Fibroblast of pulmonary artery (primary cell): Measurements from ENCODE around the gene ANKRD44.
A peak's percentile ranks its signal among the peaks of the same experiment; 100 is the strongest.
"Not testable (repeated sequence)": the region's sequence is repeated elsewhere in the genome, so short reads cannot be mapped to it uniquely, and the experiment has no call there.

ENCODE experiments used
- DNase-seq: peaks from one replicate; pipeline ENCODE4 v3.0.0-alpha.2; 2010; ENCODE audit warnings: low read depth
- H3K4me3 ChIP-seq: replicated peaks from 2 replicates; pipeline ENCODE4 v1.5.1; 2011; ENCODE audit warnings: low read depth, mild to moderate bottlenecking, control low read depth, low read length, moderate library complexity
- CTCF ChIP-seq: IDR thresholded peaks from 2 replicates; pipeline ENCODE4 v1.5.1; 2011; ENCODE audit warnings: mild to moderate bottlenecking, control low read depth, low read length, inconsistent platforms; ENCODE audit errors: missing control alignments

Gene ANKRD44

GRCh38 chr2:197293252-197294007 lies 17.1 kb downstream of the ANKRD44 start:
- TF ChIP-seq CTCF, result no peak
- H3K4me3 ChIP-seq, result no peak overlapping the region
- DNase-seq, result peak; percentile 36

- H3K4me3 ChIP-seq, result no peak overlapping the region
- no peak for TF ChIP-seq CTCF
- no peak for DNase-seq
Observed at GRCh38 chr2:197292619-197293018, 18.0 kb downstream of the ANKRD44 start.

GRCh38 chr2:197287596-197287932 lies 23.0 kb downstream of the ANKRD44 start:
- not testable (repeated sequence) for DNase-seq, H3K4me3 ChIP-seq

GRCh38 chr2:197286805-197287595 lies 23.6 kb downstream of the ANKRD44 start:
- TF ChIP-seq CTCF, result no peak
- peak; percentile 92 for DNase-seq
- no peak overlapping the region for H3K4me3 ChIP-seq

- H3K4me3 ChIP-seq, result no peak overlapping the region
- TF ChIP-seq CTCF, result no peak
- no peak for DNase-seq
Observed at GRCh38 chr2:197285361-197285760, 25.2 kb downstream of the ANKRD44 start.

- no peak for DNase-seq
- no peak overlapping the region for H3K4me3 ChIP-seq
- TF ChIP-seq CTCF, result no peak
Observed at GRCh38 chr2:197284956-197285355, 25.6 kb downstream of the ANKRD44 start.

- DNase-seq, result no peak
- no peak for TF ChIP-seq CTCF
- H3K4me3 ChIP-seq, result no peak overlapping the region
Observed at GRCh38 chr2:197281421-197281820, 29.2 kb downstream of the ANKRD44 start.
